IMR-90 (cell line): ENCODE results near the gene CTRB2. TPM values are rescaled to one million over a fixed set of nuclear protein-coding genes. Genes with fewer than 3 reads are reported as not detected.
A peak's percentile ranks its signal among the peaks of the same experiment; 100 is the strongest.

ENCODE experiments used
- ATAC-seq: fragments of 200-7000 bp; cut with Tn5 transposase; 2 replicates; pipeline ENCODE4 v1.9.1; 2020; ENCODE audit warnings: low read depth, mild to moderate bottlenecking, moderate library complexity
- BruUV-seq: library from RNA; stranded (reverse); fragments of 400-500 nt; replicated peaks from 2 replicates; lab custom pipeline; 2021; lab: Mats Ljungman, UMichigan
- CTCF ChIA-PET: fragments of 300-600 bp; formaldehyde crosslinking; extraction: SDS; loops from one replicate; lab custom pipeline; 2021; ENCODE audit warnings: antibody characterized with exemption; lab: Yijun Ruan, JAX
- POLR2A ChIA-PET: fragments of 300-600 bp; sonication (Branson Sonifier 250); formaldehyde crosslinking; loops from one replicate; lab custom pipeline; 2022; ENCODE audit warnings: antibody characterized with exemption; ENCODE audit not compliant: unreplicated experiment; lab: Charles Lee
- DNase-seq: peaks from one replicate; pipeline ENCODE4 v3.0.0; 2013
- H2AFZ ChIP-seq: replicated peaks from 2 replicates; pipeline ENCODE3; 2013; ENCODE audit warnings: low read length, mild to moderate bottlenecking; ENCODE audit not compliant: poor library complexity
- H2AK5ac ChIP-seq: 2 replicates; pipeline ENCODE4 v1.6.1; 2013; ENCODE audit warnings: low read depth, low read length, inconsistent platforms
- H2AK9ac ChIP-seq: replicated peaks from 2 replicates; pipeline ENCODE3; 2013; ENCODE audit warnings: mild to moderate bottlenecking, low read depth, low read length, moderate library complexity; ENCODE audit not compliant: poor library complexity
- H2BK120ac ChIP-seq: 2 replicates; pipeline ENCODE4 v1.6.1; 2013; ENCODE audit warnings: low read depth, low read length, inconsistent platforms
- H2BK15ac ChIP-seq: 3 replicates; pipeline ENCODE4 v1.6.1; 2013; ENCODE audit warnings: low read depth, low read length, inconsistent platforms
- H2BK20ac ChIP-seq: 2 replicates; pipeline ENCODE4 v1.6.1; 2013; ENCODE audit warnings: low read depth, mild to moderate bottlenecking, inconsistent platforms, low read length, moderate library complexity
- H2BK5ac ChIP-seq: 2 replicates; pipeline ENCODE4 v1.6.1; 2013; ENCODE audit warnings: mild to moderate bottlenecking, low read depth, low read length, inconsistent platforms; ENCODE audit not compliant: poor library complexity, severe bottlenecking
- H3K14ac ChIP-seq: replicated peaks from 2 replicates; pipeline ENCODE4 v1.6.1; 2013; ENCODE audit warnings: low read depth, low read length, inconsistent platforms
- H3K18ac ChIP-seq: 2 replicates; pipeline ENCODE4 v1.6.1; 2013; ENCODE audit warnings: low read depth, low read length, control low read depth
- H3K23ac ChIP-seq: 2 replicates; pipeline ENCODE4 v1.6.1; 2013; ENCODE audit warnings: low read depth, low read length, inconsistent platforms
- H3K27ac ChIP-seq: 2 replicates; pipeline ENCODE4 v1.5.1; 2013; ENCODE audit warnings: mild to moderate bottlenecking, control low read depth, low read length; ENCODE audit not compliant: insufficient read depth
- H3K27me3 ChIP-seq: 2 replicates; pipeline ENCODE4 v1.6.1; 2013; ENCODE audit warnings: low read length; ENCODE audit not compliant: control insufficient read depth, insufficient read depth
- H3K36me3 ChIP-seq: 2 replicates; pipeline ENCODE4 v1.6.1; 2013; ENCODE audit warnings: low read length, mixed read lengths; ENCODE audit not compliant: control insufficient read depth, insufficient read depth
- H3K4ac ChIP-seq: 2 replicates; pipeline ENCODE4 v1.6.1; 2013; ENCODE audit warnings: low read depth, low read length, inconsistent platforms
- H3K4me1 ChIP-seq: 2 replicates; pipeline ENCODE4 v1.6.1; 2013; ENCODE audit warnings: low read length, mixed read lengths; ENCODE audit not compliant: control insufficient read depth, insufficient read depth
- H3K4me2 ChIP-seq: 2 replicates; pipeline ENCODE4 v1.6.1; 2013; ENCODE audit warnings: low read depth, mild to moderate bottlenecking, control low read depth, low read length, moderate library complexity
- H3K4me3 ChIP-seq: 2 replicates; pipeline ENCODE4 v1.5.1; 2013; ENCODE audit warnings: low read depth, mild to moderate bottlenecking, control low read depth, low read length, moderate library complexity; ENCODE audit not compliant: insufficient read depth
- H3K56ac ChIP-seq: 2 replicates; pipeline ENCODE4 v1.6.1; 2013; ENCODE audit warnings: low read length, inconsistent platforms; ENCODE audit not compliant: insufficient read depth; ENCODE audit errors: extremely low read depth
- H3K79me1 ChIP-seq, 2 experiments: 2 replicates each; pipeline ENCODE4 v1.6.1; 2013; ENCODE audit warnings: low read length in 2 of 2, inconsistent platforms in 1 of 2, low read depth in 1 of 2
- H3K9ac ChIP-seq: 2 replicates; pipeline ENCODE4 v1.6.1; 2013; ENCODE audit warnings: low read depth, low read length, control low read depth
- H3K9me1 ChIP-seq: 2 replicates; pipeline ENCODE4 v1.6.1; 2013; ENCODE audit warnings: low read length, inconsistent platforms; ENCODE audit not compliant: insufficient read depth
- H3K9me3 ChIP-seq: 2 replicates; pipeline ENCODE4 v1.6.1; 2013; ENCODE audit warnings: low read length; ENCODE audit not compliant: control insufficient read depth, insufficient read depth
- H4K20me1 ChIP-seq: 2 replicates; pipeline ENCODE4 v1.6.1; 2013; ENCODE audit warnings: low read length, inconsistent platforms; ENCODE audit not compliant: insufficient read depth
- H4K5ac ChIP-seq: 2 replicates; pipeline ENCODE4 v1.6.1; 2013; ENCODE audit warnings: mild to moderate bottlenecking, low read depth, low read length, control low read depth
- H4K8ac ChIP-seq, 2 experiments: 2 replicates each; pipeline ENCODE4 v1.6.1; 2013; ENCODE audit warnings: low read depth in 2 of 2, low read length in 2 of 2, control low read depth in 1 of 2, inconsistent platforms in 1 of 2
- H4K91ac ChIP-seq: 2 replicates; pipeline ENCODE4 v1.6.1; 2013; ENCODE audit warnings: low read depth, low read length, inconsistent platforms; ENCODE audit not compliant: insufficient read depth
- BHLHE40 ChIP-seq: fragments of 150-350 bp; IDR thresholded peaks from 2 replicates; pipeline ENCODE4 v1.6.1; 2016; ENCODE audit warnings: mild to moderate bottlenecking, low read depth, low read length
- CEBPB ChIP-seq: IDR thresholded peaks from 2 replicates; pipeline ENCODE4 v1.6.1; 2012; ENCODE audit warnings: low read depth, low read length, improper control_type of control experiment
- CHD1 ChIP-seq: IDR thresholded peaks from 2 replicates; pipeline ENCODE4 v1.6.1; 2012; ENCODE audit warnings: low read depth, low read length, improper control_type of control experiment
- CTCF ChIP-seq: conservative IDR thresholded peaks from 2 replicates; pipeline ENCODE4 v1.5.1; 2012; ENCODE audit warnings: mild to moderate bottlenecking, low read depth, low read length, improper control_type of control experiment
- ELK1 ChIP-seq: fragments of 150-350 bp; IDR thresholded peaks from 2 replicates; pipeline ENCODE4 v1.6.1; 2016; ENCODE audit warnings: low read depth, mild to moderate bottlenecking, low read length, moderate library complexity, borderline replicate concordance
- FOS ChIP-seq: fragments of 150-350 bp; IDR thresholded peaks from 2 replicates; pipeline ENCODE4 v1.6.1; 2016; ENCODE audit warnings: low read depth, low read length
- MAFK ChIP-seq: IDR thresholded peaks from 2 replicates; pipeline ENCODE4 v1.6.1; 2012; ENCODE audit warnings: low read depth, low read length, improper control_type of control experiment
- MAZ ChIP-seq: IDR thresholded peaks from 2 replicates; pipeline ENCODE4 v1.6.1; 2012; ENCODE audit warnings: low read depth, mild to moderate bottlenecking, low read length, improper control_type of control experiment, moderate library complexity, borderline replicate concordance
- MXI1 ChIP-seq: IDR thresholded peaks from 2 replicates; pipeline ENCODE4 v1.6.1; 2012; ENCODE audit warnings: low read depth, mild to moderate bottlenecking, low read length, moderate library complexity, borderline replicate concordance
- NFE2L2 ChIP-seq: fragments of 150-350 bp; IDR thresholded peaks from 2 replicates; pipeline ENCODE4 v1.6.1; 2016; ENCODE audit warnings: low read depth, mild to moderate bottlenecking, low read length
- POLR2A ChIP-seq: IDR thresholded peaks from 2 replicates; pipeline ENCODE4 v1.6.1; 2012; ENCODE audit warnings: mild to moderate bottlenecking, low read depth, low read length
- RAD21 ChIP-seq: IDR thresholded peaks from 2 replicates; pipeline ENCODE4 v1.6.1; 2012; ENCODE audit warnings: low read length, improper control_type of control experiment
- RCOR1 ChIP-seq: IDR thresholded peaks from 2 replicates; pipeline ENCODE4 v1.6.1; 2012; ENCODE audit warnings: mild to moderate bottlenecking, low read length, improper control_type of control experiment; ENCODE audit not compliant: insufficient replicate concordance
- RFX5 ChIP-seq: IDR thresholded peaks from 2 replicates; pipeline ENCODE4 v1.8.0; 2012; ENCODE audit warnings: low read depth, mild to moderate bottlenecking, low read length, moderate library complexity
- SMC3 ChIP-seq: fragments of 150-350 bp; IDR thresholded peaks from 2 replicates; pipeline ENCODE4 v1.6.1; 2016; ENCODE audit warnings: low read depth, mild to moderate bottlenecking, antibody characterized with exemption, low read length, moderate library complexity
- USF2 ChIP-seq: fragments of 150-350 bp; IDR thresholded peaks from 2 replicates; pipeline ENCODE4 v1.6.1; 2017; ENCODE audit warnings: mild to moderate bottlenecking, antibody characterized with exemption, low read length, low read depth
- WGBS, 2 experiments: methylation state at CpG; one replicate each; pipeline versions ENCODE4 v1.1.5 to v1.1.7; 2013; ENCODE audit warnings: missing lambda C conversion rate in 2 of 2; ENCODE audit not compliant: insufficient read length in 1 of 2; ENCODE audit errors: extremely low coverage in 2 of 2; 5-methylcytosine and 5-hydroxymethylcytosine counted together
- dilution Hi-C: fragments of 300-500 bp; cut with HindIII; formaldehyde crosslinking; loops from one replicate; pipeline ENCODE4 v1.14.3; 2018; ENCODE audit warnings: low sequenced_read_pairs; ENCODE audit not compliant: unreplicated experiment
- in situ Hi-C: fragments of 300-500 bp; cut with MboI; formaldehyde crosslinking; loops from 3 replicates; pipeline ENCODE4 v1.14.3; 2019; ENCODE audit warnings: low sequenced_read_pairs, inconsistent platforms, mixed read lengths
- intact Hi-C: fragments of 100-400 bp; cut with micrococcal nuclease; formaldehyde crosslinking; loops from 2 replicates; pipeline ENCODE4 v1.10.0; 2022
- polyA plus RNA-seq, 3 experiments: library from polyadenylated mRNA; depleted of rRNA; stranded (reverse); fragments of >200 nt; gene quantifications; 2 replicates each; pipeline ENCODE4 v1.2.3, GENCODE V29; 2012; ENCODE audit warnings: low replicate concordance in 1 of 3
- total RNA-seq: library from RNA; depleted of rRNA; stranded (reverse); fragments of >200 nt; gene quantifications from 2 replicates; pipeline ENCODE4 v1.2.3, GENCODE V29; 2012

CTRB2 gene
- total and polyA plus RNA-seq, 2 of the 4 experiments (the other 2 are of a cell fraction), result not detected

GRCh38 chr16:75233611-75233938 is 26.6 kb upstream of the CTRB2 start:
- no peak for DNase-seq

More at GRCh38 chr16:75233611-75233938, 26.6 kb upstream of the CTRB2 start:
- Histone ChIP-seq H3K56ac (no peak overlapping the region), H2AK5ac (0 out of 2 replicates have a peak overlapping the region, but pooled peaks have one; percentile 87), H4K20me1 (peaks cover 87% of the 10 kb centered on the region), H4K8ac (no peak overlapping the region), H2BK20ac (no peak overlapping the region), H3K9me3 (no peaks in the 10 kb centered on the region), H3K23ac (no peak overlapping the region), H3K27ac (no peak overlapping the region), H2AFZ (peak overlapping the region; percentile 81), H4K5ac (no peak overlapping the region), H2AK9ac (peak overlapping the region; percentile 71), H3K36me3 (peaks cover 74% of the 10 kb centered on the region), H3K9me1 (peaks cover 3% of the 10 kb centered on the region; the same call in 1 of the 2 replicates), H3K9ac (no peak overlapping the region), H3K4me3 (no peak overlapping the region), H3K4me1 (peaks cover 18% of the 10 kb centered on the region), H3K18ac (no peak overlapping the region), H2BK15ac (no peak overlapping the region), H3K79me1 (peaks cover 16 to 84% of the 10 kb centered on the region in 2 experiments), H2BK5ac (no peak overlapping the region), H4K91ac (no peak overlapping the region; the same call in 1 of the 2 replicates), H3K4ac (no peak overlapping the region), H3K14ac (no peak overlapping the region), H3K4me2 (no peak overlapping the region), H3K27me3 (no peaks in the 10 kb centered on the region), H2BK120ac (no peak overlapping the region)
- dilution Hi-C loops, result no loop called here
- ChIA-PET CTCF (interaction anchor here (0.6 to 1.5 kb wide), 9 partner anchors 17 to 179 kb away, joined by 3 to 7 read pairs (median 4); no protein-coding TSS in a partner anchor), POLR2A (no interaction called here)
- intact Hi-C loops, result loop anchor here (5.0 kb wide), 1 partner anchor 169 kb away; no protein-coding TSS in a partner anchor
- in situ Hi-C loops, result loop anchor here (5.0 kb wide), 1 partner anchor 154 kb away; no protein-coding TSS in a partner anchor
- BruUV-seq, result no TSS peak
- ATAC-seq, result no peak
- TF ChIP-seq FOS (no peak), USF2 (no peak), POLR2A (no peak), MAZ (no peak), MAFK (no peak), CTCF (no peak), RCOR1 (no peak), NFE2L2 (no peak), BHLHE40 (no peak), SMC3 (no peak), RAD21 (no peak), RFX5 (no peak), CEBPB (no peak), ELK1 (no peak), CHD1 (no peak), MXI1 (no peak)
- WGBS, 2 experiments, result no CpG with 5 or more reads among the region's 7 CpGs
